Measurements from ENCODE around the gene MAN2A2.
A peak's percentile ranks its signal among the peaks of the same experiment; 100 is the strongest.

MAN2A2 gene

GRCh38 chr15:90947577-90948357 is 44.7 kb downstream of the MAN2A2 start:
- H3K27ac Mint-ChIP-seq, result no peak overlapping the region
- no peaks in the 10 kb centered on the region for H3K9me3 Mint-ChIP-seq (ENCODE audit: low read depth)
- H3K4me1 Mint-ChIP-seq (ENCODE audit: low read depth), result no peaks in the 10 kb centered on the region
- H3K27me3 Mint-ChIP-seq, result no peaks in the 10 kb centered on the region
- no peaks in the 10 kb centered on the region for H3K36me3 Mint-ChIP-seq
- H3K4me3 Mint-ChIP-seq, result no peak overlapping the region

GRCh38 chr15:90948506-90948905 is 45.4 kb downstream of the MAN2A2 start:
- Mint-ChIP-seq H3K4me1 (ENCODE audit: low read depth) (peaks cover 1% of the 10 kb centered on the region), H3K36me3 (no peaks in the 10 kb centered on the region), H3K9me3 (ENCODE audit: low read depth) (no peaks in the 10 kb centered on the region), H3K27ac (no peak overlapping the region), H3K4me3 (no peak overlapping the region), H3K27me3 (no peaks in the 10 kb centered on the region)

GRCh38 chr15:90949979-90950675 is 47.0 kb downstream of the MAN2A2 start:
- Mint-ChIP-seq H3K27ac (no peak overlapping the region), H3K36me3 (no peaks in the 10 kb centered on the region)

DNA sequence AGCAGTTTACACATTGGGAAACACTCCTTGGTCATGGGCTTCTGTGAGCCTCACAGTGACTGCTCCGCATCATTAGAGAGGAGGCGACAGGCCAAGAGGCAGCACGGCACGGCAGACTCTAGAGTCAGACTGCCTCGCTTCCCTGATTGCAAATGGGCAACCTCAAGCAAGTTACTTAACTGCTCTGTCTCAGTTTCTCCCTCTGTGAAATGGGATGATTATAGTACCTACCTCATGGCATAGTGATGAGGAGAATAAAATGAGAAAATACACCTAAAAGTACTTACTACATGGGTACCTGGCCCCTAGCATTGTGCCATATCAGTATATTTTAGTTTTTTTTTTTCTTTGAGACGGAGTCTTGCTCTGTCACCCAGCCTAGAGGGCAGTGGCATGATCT is 47.6 kb downstream of the MAN2A2 start:
- H3K4me3 Mint-ChIP-seq, result no peak overlapping the region
- no peaks in the 10 kb centered on the region for H3K27me3 Mint-ChIP-seq
- H3K36me3 Mint-ChIP-seq, result no peaks in the 10 kb centered on the region
- no peaks in the 10 kb centered on the region for H3K9me3 Mint-ChIP-seq (ENCODE audit: low read depth)
- no peak overlapping the region for H3K27ac Mint-ChIP-seq
- peaks cover 7% of the 10 kb centered on the region for H3K4me1 Mint-ChIP-seq (ENCODE audit: low read depth)

More at GRCh38 chr15:90949979-90950675, 47.0 kb downstream of the MAN2A2 start:
- H3K27me3 Mint-ChIP-seq, result no peaks in the 10 kb centered on the region
- H3K4me1 Mint-ChIP-seq (ENCODE audit: low read depth), result peaks cover 6% of the 10 kb centered on the region
- H3K4me3 Mint-ChIP-seq, result no peak overlapping the region
- H3K9me3 Mint-ChIP-seq (ENCODE audit: low read depth), result no peaks in the 10 kb centered on the region

DNA sequence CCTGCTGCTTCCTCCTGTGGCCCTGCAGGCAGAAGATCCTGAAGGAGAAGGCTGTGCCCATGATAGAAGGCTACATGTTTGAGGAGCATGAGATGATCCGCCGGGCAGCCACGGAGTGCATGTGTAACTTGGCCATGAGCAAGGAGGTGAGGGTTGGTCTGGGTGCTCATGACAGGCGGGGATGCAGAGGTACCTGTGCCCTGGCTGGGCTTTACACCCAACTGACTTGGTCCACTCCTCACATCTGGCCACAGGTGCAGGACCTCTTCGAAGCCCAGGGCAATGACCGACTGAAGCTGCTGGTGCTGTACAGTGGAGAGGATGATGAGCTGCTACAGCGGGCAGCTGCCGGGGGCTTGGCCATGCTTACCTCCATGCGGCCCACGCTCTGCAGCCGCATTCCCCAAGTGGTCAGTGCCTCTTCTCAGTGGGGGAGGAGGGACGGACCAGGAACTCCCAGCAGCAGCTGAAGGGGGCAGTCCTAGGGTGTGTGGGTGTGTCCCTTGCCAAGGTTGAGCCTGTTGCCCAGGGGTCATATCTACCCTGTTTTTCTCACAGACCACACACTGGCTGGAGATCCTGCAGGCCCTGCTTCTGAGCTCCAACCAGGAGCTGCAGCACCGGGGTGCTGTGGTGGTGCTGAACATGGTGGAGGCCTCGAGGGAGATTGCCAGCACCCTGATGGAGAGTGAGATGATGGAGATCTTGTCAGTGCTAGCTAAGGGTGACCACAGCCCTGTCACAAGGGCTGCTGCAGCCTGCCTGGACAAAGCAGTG is 50.0 kb downstream of the MAN2A2 start:
- H3K27ac Mint-ChIP-seq, result no peak overlapping the region
- H3K4me3 Mint-ChIP-seq, result peak overlapping the region; percentile 52

DNA sequence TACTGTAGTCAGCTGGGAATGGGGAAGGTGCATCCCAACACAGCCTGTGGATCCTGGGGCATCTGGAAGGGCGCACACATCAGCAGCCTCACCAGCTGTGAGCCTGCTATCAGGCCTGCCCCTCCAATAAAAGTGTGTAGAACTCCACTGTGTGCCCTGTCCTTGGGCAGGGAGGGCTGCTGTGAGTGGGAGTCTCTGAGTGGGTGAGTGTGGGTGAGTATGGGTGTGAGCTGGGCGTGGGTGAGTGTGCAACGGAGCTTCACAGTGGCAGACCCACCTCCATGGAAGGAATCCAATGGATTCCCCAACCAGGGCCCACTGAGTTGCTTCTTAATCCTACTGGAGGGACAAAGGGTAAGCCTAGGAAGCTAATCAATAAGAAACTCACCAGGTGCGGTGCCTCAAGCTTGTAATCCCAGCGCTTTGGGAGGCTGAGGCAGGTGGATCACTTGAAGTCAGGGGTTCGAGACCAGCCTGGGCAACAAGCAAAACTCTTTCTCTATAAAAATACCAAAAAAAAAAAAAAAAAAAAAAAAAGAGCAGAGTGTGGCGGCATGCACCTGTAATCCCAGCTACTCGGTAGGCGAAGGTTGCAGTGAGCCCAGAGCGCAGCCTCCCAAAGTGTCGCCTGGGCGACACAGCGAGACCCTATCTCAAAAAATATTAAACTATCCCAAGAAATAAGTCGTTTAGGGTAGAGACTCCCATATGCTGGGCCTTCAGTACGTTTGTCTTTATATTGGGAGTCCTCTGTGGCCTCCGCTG is 51.0 kb downstream of the MAN2A2 start:
- peak overlapping the region; percentile 86 for H3K4me3 Mint-ChIP-seq
- H3K27ac Mint-ChIP-seq, result peak overlapping the region; percentile 91
- H3K36me3 Mint-ChIP-seq, result no peaks in the 10 kb centered on the region
- H3K27me3 Mint-ChIP-seq, result no peaks in the 10 kb centered on the region
- no peaks in the 10 kb centered on the region for H3K9me3 Mint-ChIP-seq (ENCODE audit: low read depth)
- H3K4me1 Mint-ChIP-seq (ENCODE audit: low read depth), result peaks cover 16% of the 10 kb centered on the region

More for the DNA sequence above, 50.0 kb downstream of the MAN2A2 start:
- no peaks in the 10 kb centered on the region for H3K27me3 Mint-ChIP-seq
- no peaks in the 10 kb centered on the region for H3K36me3 Mint-ChIP-seq
- H3K4me1 Mint-ChIP-seq (ENCODE audit: low read depth), result peaks cover 16% of the 10 kb centered on the region
- no peaks in the 10 kb centered on the region for H3K9me3 Mint-ChIP-seq (ENCODE audit: low read depth)

DNA sequence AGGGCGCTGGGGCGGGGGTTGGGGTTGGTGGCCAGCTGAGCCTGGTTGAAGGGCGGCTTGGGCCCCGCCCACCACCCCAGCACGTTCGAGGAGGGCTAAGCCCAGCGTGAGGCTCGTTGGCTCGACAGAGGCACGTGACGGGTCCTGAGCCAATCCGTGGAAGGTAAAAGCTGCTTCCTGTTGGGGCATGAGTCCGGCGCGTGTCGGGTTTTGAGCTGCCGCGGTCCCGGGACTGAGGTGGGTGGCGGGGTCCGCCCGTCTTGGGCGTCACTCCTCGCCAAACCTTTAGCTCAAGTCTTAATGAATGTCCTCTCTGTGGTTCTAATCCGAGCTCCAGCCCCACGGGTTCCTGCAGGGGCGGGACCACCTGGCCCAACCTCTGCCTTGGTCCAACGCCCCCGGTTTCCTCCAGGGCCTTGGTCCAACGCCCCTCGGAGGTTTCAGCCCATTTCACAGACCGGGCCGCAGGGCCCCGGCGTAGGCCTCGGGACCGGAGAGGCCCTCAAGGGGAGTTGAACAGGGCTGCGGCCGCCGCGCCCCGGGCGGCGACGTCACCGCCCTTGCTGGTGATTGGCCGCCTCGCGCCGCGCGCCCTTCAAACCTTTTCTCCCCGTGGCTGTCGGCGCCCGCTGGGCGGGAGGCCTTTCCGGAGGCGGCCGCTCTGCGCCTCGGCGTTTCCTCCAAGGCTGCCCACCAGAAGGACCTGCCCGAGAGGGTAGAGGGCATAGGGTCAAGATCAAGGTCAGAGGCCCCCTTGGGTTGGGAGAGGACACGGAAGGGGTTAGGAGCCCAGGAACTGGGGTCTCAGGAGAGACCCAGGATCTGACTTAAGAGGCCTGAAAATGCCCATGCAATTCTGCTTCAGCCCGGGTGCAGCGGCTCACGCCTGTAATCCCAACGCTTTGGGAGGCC is 51.9 kb downstream of the MAN2A2 start, which contains the start of gene RCCD1:
RCCD1 (plus strand) TSS at position 173 of the 912 bp plus-strand sequence. CDS start 1,851 bp downstream, outside the sequence.
- Mint-ChIP-seq H3K27ac (peak within 1 kb of the TSS; percentile 91), H3K27me3 (no peaks in the 10 kb centered on the region), H3K4me1 (ENCODE audit: low read depth) (peaks cover 16% of the 10 kb centered on the region), H3K9me3 (ENCODE audit: low read depth) (no peaks in the 10 kb centered on the region), H3K36me3 (no peaks in the 10 kb centered on the region), H3K4me3 (peak within 1 kb of the TSS; percentile 86)

GRCh38 chr15:90955624-90956273 is 52.6 kb downstream of the MAN2A2 start:
- Mint-ChIP-seq H3K27ac (peak overlapping the region; percentile 61), H3K4me3 (peak overlapping the region; percentile 86), H3K4me1 (ENCODE audit: low read depth) (peaks cover 16% of the 10 kb centered on the region), H3K36me3 (no peaks in the 10 kb centered on the region), H3K9me3 (ENCODE audit: low read depth) (no peaks in the 10 kb centered on the region), H3K27me3 (no peaks in the 10 kb centered on the region)

GRCh38 chr15:90956274-90957030 is 53.4 kb downstream of the MAN2A2 start:
- Mint-ChIP-seq H3K27ac (peak overlapping the region; percentile 61), H3K36me3 (no peaks in the 10 kb centered on the region), H3K27me3 (no peaks in the 10 kb centered on the region), H3K4me1 (ENCODE audit: low read depth) (peaks cover 16% of the 10 kb centered on the region), H3K4me3 (peak overlapping the region; percentile 86), H3K9me3 (ENCODE audit: low read depth) (no peaks in the 10 kb centered on the region)

GRCh38 chr15:90957031-90957790 is 54.1 kb downstream of the MAN2A2 start:
- Mint-ChIP-seq H3K4me1 (ENCODE audit: low read depth) (peaks cover 16% of the 10 kb centered on the region), H3K4me3 (peak overlapping the region; percentile 73), H3K27me3 (no peaks in the 10 kb centered on the region), H3K9me3 (ENCODE audit: low read depth) (no peaks in the 10 kb centered on the region), H3K36me3 (no peaks in the 10 kb centered on the region), H3K27ac (no peak overlapping the region)

DNA sequence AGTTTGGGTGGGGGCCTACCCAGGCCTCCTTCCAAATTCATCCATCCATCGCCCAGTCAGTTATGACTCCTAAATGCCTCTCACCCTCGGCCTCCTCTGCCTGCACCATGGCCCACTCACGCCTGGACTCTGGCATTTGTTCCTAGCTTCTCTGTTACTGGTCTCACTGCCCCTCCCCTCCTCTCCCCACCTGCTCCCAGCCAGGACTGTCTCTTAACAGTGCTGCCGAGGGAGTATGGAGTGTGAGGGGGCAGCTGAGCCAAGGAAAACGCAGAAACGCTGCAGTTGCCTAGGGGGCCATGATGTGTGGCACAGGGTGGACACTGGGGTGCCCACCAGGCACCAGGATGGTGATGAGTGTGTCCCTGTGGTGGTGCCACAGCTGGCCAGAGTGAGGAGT is 54.7 kb downstream of the MAN2A2 start:
- H3K36me3 Mint-ChIP-seq, result no peaks in the 10 kb centered on the region
- H3K4me1 Mint-ChIP-seq (ENCODE audit: low read depth), result peaks cover 16% of the 10 kb centered on the region
- no peak overlapping the region for H3K27ac Mint-ChIP-seq
- H3K27me3 Mint-ChIP-seq, result no peaks in the 10 kb centered on the region
- H3K4me3 Mint-ChIP-seq, result peak overlapping the region; percentile 73
- no peaks in the 10 kb centered on the region for H3K9me3 Mint-ChIP-seq (ENCODE audit: low read depth)

- peaks cover 2% of the 10 kb centered on the region for H3K36me3 Mint-ChIP-seq
- H3K4me1 Mint-ChIP-seq (ENCODE audit: low read depth), result peaks cover 12% of the 10 kb centered on the region
- H3K9me3 Mint-ChIP-seq (ENCODE audit: low read depth), result no peaks in the 10 kb centered on the region
- no peaks in the 10 kb centered on the region for H3K27me3 Mint-ChIP-seq
- no peak overlapping the region for H3K4me3 Mint-ChIP-seq
- no peak overlapping the region for H3K27ac Mint-ChIP-seq
Measured at GRCh38 chr15:90959028-90959595, 56.0 kb downstream of the MAN2A2 start.

Data from activated naive CD8-positive, alpha-beta T cell (primary cell).